Thyroid gland (tissue), 4 donors: ENCODE data around the gene MICU2. TPM values are rescaled to one million over a fixed set of nuclear protein-coding genes. Genes with fewer than 3 reads are reported as not detected.
A peak's percentile ranks its signal among the peaks of the same experiment; 100 is the strongest.

Experiments used
- DNase-seq, 2 donors: peaks; one replicate each; pipeline ENCODE4 v3.0.0-alpha.2; 2019
- H3K27ac ChIP-seq, 3 donors: fragments of 200-600 bp; sonication (generic); 1 replicate in 2 of 3; 2 replicates in 1 of 3; pipeline ENCODE4 v1.5.1; 2016 to 2019; ENCODE audit warnings: mild to moderate bottlenecking in 1 of 3, moderate library complexity in 1 of 3
- H3K27me3 ChIP-seq: fragments of 200-600 bp; sonication (generic); one replicate; pipeline ENCODE4 v1.5.1; 2019
- H3K36me3 ChIP-seq, 2 donors: fragments of 200-600 bp; sonication (generic); one replicate each; pipeline ENCODE4 v1.5.1; 2016 to 2019
- H3K4me1 ChIP-seq, 2 donors: fragments of 200-600 bp; sonication (generic); one replicate each; pipeline ENCODE4 v1.5.1; 2017 to 2019
- H3K4me3 ChIP-seq, 3 donors: fragments of 200-600 bp; sonication (generic); replicated peaks in 1 of 3; 1 replicate in 2 of 3; 2 replicates in 1 of 3; pipeline ENCODE4 v1.5.1; 2016; ENCODE audit warnings: mild to moderate bottlenecking in 1 of 3
- H3K9me3 ChIP-seq: fragments of 200-600 bp; sonication (generic); one replicate; pipeline ENCODE4 v1.5.1; 2017
- CTCF ChIP-seq, 6 experiments: fragments of 200-600 bp in 3 of 6; fragments of 450-650 bp in 3 of 6; sonication (generic) in 3 of 6; IDR thresholded peaks; one replicate each; pipeline ENCODE4 v1.5.1; 2016 to 2019; ENCODE audit warnings: antibody characterized with exemption in 6 of 6, mild to moderate bottlenecking in 2 of 6, inconsistent platforms in 1 of 6, moderate library complexity in 1 of 6
- POLR2A ChIP-seq, 2 donors: fragments of 450-650 bp; IDR thresholded peaks; one replicate each; pipeline ENCODE4 v1.6.1; 2017; ENCODE audit warnings: antibody characterized with exemption in 2 of 2, mild to moderate bottlenecking in 2 of 2, moderate library complexity in 1 of 2
- WGBS, 2 donors: methylation state at CpG; one replicate each; pipeline ENCODE4 v1.1.5; 2017; 5-methylcytosine and 5-hydroxymethylcytosine counted together
- intact Hi-C: fragments of 100-400 bp; cut with DNase I; formaldehyde crosslinking; loops from one replicate; pipeline ENCODE4 v1.15.1; 2023
- total RNA-seq, 4 donors: library from RNA; depleted of rRNA; stranded (reverse); fragments of >200 nt; gene quantifications; one replicate each; pipeline ENCODE4 v1.2.3, GENCODE V29; 2016

MICU2 gene
- total RNA-seq, 4 donors from 2014 or later = 55.3 to 127 (median 92.9) TPM

GRCh38 chr13:21637296-21637695 is 33.3 kb upstream of the MICU2 start:
- Histone ChIP-seq H3K36me3 (no peaks in the 10 kb centered on the region), H3K27me3 (no peaks in the 10 kb centered on the region), H3K4me3 (no peak overlapping the region), H3K27ac (no peak overlapping the region), H3K9me3 (no peaks in the 10 kb centered on the region), H3K4me1 (peaks cover 0 to 7% of the 10 kb centered on the region in 2 donors)
- TF ChIP-seq CTCF (IDR thresholded peaks at IDR 0.05) (no peak), POLR2A (IDR thresholded peaks at IDR 0.05) (no peak)
- peak; percentile 83 to 88 for DNase-seq
- WGBS, 2 donors = 55 to 58% methylated on average over 13 of the region's 13 CpGs
- intact Hi-C loops = no loop called here

- DNase-seq = no peak
- TF ChIP-seq CTCF (IDR thresholded peaks at IDR 0.05) (no peak), POLR2A (IDR thresholded peaks at IDR 0.05) (no peak)
- H3K4me1 ChIP-seq = peaks cover 0 to 7% of the 10 kb centered on the region in 2 donors
- no peaks in the 10 kb centered on the region for H3K27me3 ChIP-seq
- WGBS, 2 donors = 77 to 86% methylated on average over 3 of the region's 3 CpGs
- intact Hi-C loops = no loop called here
- no peak overlapping the region for H3K27ac ChIP-seq
- no peak overlapping the region for H3K4me3 ChIP-seq
- no peaks in the 10 kb centered on the region for H3K36me3 ChIP-seq
- no peaks in the 10 kb centered on the region for H3K9me3 ChIP-seq
Measured at GRCh38 chr13:21636656-21637055, 32.7 kb upstream of the MICU2 start.

GRCh38 chr13:21632196-21632595 is 28.2 kb upstream of the MICU2 start:
- no peak for TF ChIP-seq CTCF (IDR thresholded peaks at IDR 0.05)
- no peak for TF ChIP-seq POLR2A (IDR thresholded peaks at IDR 0.05)
- peaks cover 0 to 4% of the 10 kb centered on the region in 2 donors for H3K4me1 ChIP-seq
- no peak overlapping the region for H3K27ac ChIP-seq
- no peaks in the 10 kb centered on the region for H3K27me3 ChIP-seq
- no peaks in the 10 kb centered on the region for H3K36me3 ChIP-seq
- intact Hi-C loops = no loop called here
- no peak overlapping the region for H3K4me3 ChIP-seq
- no peaks in the 10 kb centered on the region for H3K9me3 ChIP-seq
- DNase-seq = no peak

GRCh38 chr13:21625366-21625765 is 21.4 kb upstream of the MICU2 start:
- no peak overlapping the region for H3K27ac ChIP-seq
- H3K4me1 ChIP-seq = no peaks in the 10 kb centered on the region
- intact Hi-C loops = no loop called here
- H3K4me3 ChIP-seq = no peak overlapping the region
- DNase-seq = peak in 1 of 2 donors; percentile 8
- peak in 2 of 6 experiments; percentile 30 to 42 for TF ChIP-seq CTCF (IDR thresholded peaks at IDR 0.05)
- TF ChIP-seq POLR2A (IDR thresholded peaks at IDR 0.05) = no peak
- H3K36me3 ChIP-seq = no peaks in the 10 kb centered on the region
- H3K27me3 ChIP-seq = no peaks in the 10 kb centered on the region
- 59 to 64% methylated on average over 8 of the region's 8 CpGs for WGBS, 2 donors
- H3K9me3 ChIP-seq = no peaks in the 10 kb centered on the region

GRCh38 chr13:21620861-21621260 is 16.9 kb upstream of the MICU2 start:
- H3K27ac ChIP-seq = no peak overlapping the region
- TF ChIP-seq CTCF (IDR thresholded peaks at IDR 0.05) (no peak), POLR2A (IDR thresholded peaks at IDR 0.05) (no peak)
- intact Hi-C loops = no loop called here
- H3K9me3 ChIP-seq = no peaks in the 10 kb centered on the region
- no peak for DNase-seq
- H3K4me1 ChIP-seq = peaks cover 0 to 12% of the 10 kb centered on the region in 2 donors
- 62 to 70% methylated on average over 3 of the region's 3 CpGs for WGBS, 2 donors
- H3K27me3 ChIP-seq = no peaks in the 10 kb centered on the region
- no peak overlapping the region for H3K4me3 ChIP-seq
- no peaks in the 10 kb centered on the region for H3K36me3 ChIP-seq
